ENCODE results near the gene DOK4.

- TF ChIP-seq CTCF (IDR thresholded peaks at IDR 0.05) (no peak), POLR2A (IDR thresholded peaks at IDR 0.05) (no peak)
Measured at GRCh38 chr16:57473906-57474305, 12.4 kb downstream of the DOK4 start.

Data from testis (tissue), 2 donors.